Astrocyte (in vitro differentiated cells and primary cell): Measurements from ENCODE around the gene CALML6.

ENCODE experiments used
- EZH2 ChIP-seq: IDR thresholded peaks from 2 replicates; pipeline ENCODE4 v1.6.1; 2012; ENCODE audit warnings: mild to moderate bottlenecking, low read length, inconsistent platforms; ENCODE audit not compliant: insufficient read depth
- TF ChIP-seq, protein P1 (sequence below): IDR thresholded peaks from 2 replicates; pipeline ENCODE4 v1.5.1; 2011; ENCODE audit warnings: low read depth, mild to moderate bottlenecking, inconsistent platforms, low read length, moderate library complexity; ENCODE audit not compliant: insufficient read depth

DNA sequence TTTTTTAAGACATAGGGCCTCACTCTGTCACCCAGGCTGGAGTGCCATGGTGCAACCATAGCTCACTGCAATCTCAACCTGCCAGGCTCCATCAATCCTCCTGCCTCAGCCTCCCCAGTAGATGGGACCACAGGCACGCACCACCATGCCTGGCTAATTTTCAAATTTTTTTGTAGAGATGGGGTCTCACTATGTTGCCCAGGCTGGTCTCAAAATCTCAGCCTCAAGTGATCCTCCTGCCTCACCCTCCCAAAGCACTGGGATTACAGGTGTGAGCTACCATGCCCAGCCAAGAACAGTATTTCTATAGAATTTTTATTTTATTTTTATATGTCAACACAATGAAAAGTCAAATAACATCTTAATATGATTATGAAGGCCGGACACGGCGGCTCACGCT, 35.1 kb upstream of the CALML6 start:
- TF ChIP-seq EZH2, result no peak
- TF ChIP-seq, protein P1, sequence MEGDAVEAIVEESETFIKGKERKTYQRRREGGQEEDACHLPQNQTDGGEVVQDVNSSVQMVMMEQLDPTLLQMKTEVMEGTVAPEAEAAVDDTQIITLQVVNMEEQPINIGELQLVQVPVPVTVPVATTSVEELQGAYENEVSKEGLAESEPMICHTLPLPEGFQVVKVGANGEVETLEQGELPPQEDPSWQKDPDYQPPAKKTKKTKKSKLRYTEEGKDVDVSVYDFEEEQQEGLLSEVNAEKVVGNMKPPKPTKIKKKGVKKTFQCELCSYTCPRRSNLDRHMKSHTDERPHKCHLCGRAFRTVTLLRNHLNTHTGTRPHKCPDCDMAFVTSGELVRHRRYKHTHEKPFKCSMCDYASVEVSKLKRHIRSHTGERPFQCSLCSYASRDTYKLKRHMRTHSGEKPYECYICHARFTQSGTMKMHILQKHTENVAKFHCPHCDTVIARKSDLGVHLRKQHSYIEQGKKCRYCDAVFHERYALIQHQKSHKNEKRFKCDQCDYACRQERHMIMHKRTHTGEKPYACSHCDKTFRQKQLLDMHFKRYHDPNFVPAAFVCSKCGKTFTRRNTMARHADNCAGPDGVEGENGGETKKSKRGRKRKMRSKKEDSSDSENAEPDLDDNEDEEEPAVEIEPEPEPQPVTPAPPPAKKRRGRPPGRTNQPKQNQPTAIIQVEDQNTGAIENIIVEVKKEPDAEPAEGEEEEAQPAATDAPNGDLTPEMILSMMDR, result no peak
